Endothelial cell of hepatic sinusoid (primary cell): Measurements from ENCODE around the gene NDRG2.

Experiments used
- in situ Hi-C: cut with HindIII; loops from 2 replicates; pipeline ENCODE4 v1.10.0; 2017; ENCODE audit warnings: low sequenced_read_pairs

Gene NDRG2

DNA sequence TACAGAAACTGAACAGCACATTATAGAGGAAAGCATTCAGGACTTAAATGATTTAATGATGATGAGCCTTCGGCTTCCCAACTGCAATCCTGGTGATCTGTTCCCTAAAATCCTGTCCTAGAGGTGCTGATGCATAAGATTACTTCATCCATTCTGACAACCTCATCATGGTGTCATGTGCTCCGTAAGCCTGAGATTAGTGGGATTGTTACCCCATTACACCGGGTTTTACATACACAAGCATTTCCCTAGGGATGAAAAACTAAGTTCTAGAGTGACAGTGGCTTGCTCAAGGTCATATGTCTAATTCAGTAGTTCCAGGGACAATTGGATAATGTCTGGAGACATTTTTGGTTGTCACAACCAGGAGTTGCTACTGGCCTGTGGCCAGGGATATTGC, 12.3 kb upstream of the NDRG2 start:
- in situ Hi-C loops, result no loop called here

DNA sequence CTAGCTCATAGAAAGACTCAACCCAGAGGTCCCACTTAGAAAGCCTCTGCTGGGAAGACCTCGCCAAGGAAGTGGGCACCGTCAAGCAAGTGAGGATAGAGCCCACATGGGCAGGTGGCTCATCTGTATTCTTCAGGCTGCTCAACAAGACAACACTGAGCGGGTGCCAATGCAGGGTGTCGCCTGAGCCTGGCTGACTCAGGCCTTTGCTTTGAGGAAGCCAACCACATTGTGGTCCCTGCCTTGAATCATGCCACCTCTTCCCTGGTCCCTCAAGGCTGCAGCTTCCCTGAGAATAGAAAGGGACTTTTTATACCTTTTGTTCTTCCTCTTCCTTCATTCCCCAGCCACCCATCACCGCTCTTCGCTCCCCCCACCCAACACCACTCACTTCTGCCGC, 11.9 kb upstream of the NDRG2 start:
- in situ Hi-C loops, result no loop called here

DNA sequence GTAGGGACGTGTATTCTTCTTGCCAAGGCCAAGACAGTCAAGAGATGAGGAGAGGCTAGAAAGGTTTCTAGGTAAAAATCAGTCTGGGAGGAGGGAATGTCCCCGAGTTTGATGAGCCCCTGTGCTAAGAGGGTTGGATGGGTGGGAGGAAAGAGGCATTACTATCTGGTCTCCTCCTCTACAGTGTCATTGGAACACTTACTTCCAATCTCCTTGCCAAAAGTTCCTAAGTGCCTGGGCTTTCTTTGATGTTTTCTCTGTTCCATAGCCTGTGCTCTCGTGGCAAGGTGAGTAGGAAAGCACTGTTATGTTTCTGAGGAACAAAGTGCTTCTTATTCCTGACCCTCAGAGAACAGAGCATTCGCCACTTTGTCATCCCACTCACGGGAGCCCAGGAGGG, 9.8 kb upstream of the NDRG2 start, which contains the start of gene RNASE13:
TSS of gene RNASE13 (minus strand) at position 101 of the 400 bp plus-strand sequence. CDS start 519 bp downstream, outside the sequence.
- in situ Hi-C loops, result no loop called here

DNA sequence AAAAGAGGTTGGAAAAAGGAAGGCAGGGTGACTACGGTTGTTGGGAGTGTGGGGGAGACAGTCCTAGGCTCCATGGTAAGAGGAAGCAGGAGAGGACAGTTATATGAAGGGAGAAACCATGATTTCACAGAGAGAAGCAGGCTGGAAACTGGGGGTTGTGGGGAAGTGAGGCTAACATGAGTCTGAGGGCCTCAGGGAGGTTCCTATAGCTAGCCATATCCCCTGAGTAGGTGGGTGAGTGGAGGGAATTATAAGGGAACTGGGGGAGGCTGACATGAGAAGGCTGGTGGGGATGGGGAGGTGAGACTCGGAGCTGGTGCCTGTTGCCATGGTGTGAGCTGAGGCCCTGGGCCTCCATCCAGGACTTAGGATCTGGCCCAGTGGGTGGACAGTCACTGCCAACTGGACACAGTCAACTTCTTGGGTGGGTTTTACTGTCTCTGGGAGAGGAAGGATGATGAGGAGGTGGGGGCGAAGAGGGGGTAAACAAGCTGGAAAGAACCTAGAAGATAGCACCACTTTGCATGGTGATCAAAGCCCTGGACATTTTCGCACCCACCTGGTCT, 8.4 kb upstream of the NDRG2 start:
- in situ Hi-C loops, result no loop called here

DNA sequence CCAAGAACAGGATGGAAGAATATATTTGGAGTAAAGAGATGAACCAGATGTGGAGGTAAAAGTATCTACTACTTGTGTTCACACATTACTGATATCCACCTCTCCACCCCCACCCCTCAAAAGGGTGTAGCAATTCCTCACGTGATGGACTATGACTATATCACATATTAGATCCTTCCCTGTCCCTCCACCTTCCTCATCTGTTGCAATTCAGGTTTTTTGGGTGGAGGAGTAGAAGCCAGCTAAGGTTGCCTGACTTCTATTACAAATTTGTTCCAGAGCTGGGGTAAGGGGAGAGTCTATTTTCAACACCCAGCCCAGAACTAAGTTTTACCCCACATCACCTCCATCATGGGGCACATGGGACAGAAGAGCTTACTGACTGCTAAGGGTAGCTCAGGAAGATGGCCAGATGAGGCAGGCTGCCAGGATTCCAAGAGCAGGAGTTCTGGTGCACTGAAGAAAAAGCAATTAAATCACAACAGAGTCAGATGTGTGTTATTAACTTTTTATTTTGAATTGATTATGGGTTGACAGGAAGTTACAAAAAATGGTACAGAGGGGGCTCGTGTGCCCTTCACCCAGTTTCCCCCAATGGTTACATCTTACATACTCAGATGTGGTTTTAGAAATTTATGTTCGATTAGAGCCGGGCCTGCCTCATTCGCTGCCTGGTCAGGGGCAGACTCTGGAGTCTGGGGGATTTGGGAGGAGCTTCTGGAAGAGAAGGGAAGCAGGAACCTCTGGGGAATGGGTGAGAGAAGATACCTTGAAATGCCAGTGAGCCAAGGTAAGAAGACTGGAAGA, 7.7 kb upstream of the NDRG2 start:
- in situ Hi-C loops, result no loop called here

DNA sequence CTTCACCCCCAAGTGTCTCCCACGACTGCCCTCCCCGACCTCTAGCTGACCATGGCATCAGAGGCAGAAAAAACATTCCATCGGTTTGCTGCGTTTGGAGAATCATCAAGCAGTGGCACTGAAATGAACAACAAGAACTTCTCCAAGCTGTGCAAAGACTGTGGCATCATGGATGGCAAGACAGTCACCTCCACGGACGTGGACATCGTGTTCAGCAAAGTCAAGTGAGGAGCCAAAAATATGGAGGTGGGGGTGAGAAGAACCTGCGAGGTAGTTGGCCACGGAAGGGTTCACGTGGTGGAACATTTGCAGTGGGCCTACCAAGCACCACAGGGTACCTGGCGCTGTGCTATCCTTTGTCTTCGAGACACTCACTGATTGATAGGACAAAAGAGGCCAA, 5.7 kb upstream of the NDRG2 start:
- in situ Hi-C loops, result no loop called here

DNA sequence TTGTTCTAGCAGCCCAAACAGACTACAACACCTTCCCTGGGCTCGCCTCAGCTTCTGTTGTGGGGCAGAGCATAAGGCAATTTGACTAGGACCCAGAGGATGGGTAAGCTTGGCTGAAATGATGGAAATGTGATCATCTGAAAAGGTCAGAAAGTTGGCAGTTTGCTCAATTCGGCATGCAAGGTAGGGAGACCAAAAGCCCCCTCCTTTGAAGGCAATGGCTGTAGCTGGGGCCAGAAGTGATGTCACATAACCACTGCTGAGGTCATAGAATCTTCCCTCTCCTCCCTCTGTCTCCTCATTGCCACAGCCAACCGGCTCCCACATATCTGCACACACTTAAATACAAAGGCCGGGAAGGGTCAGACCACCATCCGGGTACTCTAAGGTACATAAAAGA, 5.1 kb upstream of the NDRG2 start, which contains the start of gene TPPP2:
TSS of gene TPPP2 (plus strand) at position 301 of the 400 bp plus-strand sequence. CDS start 365 bp downstream, outside the sequence.
- in situ Hi-C loops, result no loop called here

DNA sequence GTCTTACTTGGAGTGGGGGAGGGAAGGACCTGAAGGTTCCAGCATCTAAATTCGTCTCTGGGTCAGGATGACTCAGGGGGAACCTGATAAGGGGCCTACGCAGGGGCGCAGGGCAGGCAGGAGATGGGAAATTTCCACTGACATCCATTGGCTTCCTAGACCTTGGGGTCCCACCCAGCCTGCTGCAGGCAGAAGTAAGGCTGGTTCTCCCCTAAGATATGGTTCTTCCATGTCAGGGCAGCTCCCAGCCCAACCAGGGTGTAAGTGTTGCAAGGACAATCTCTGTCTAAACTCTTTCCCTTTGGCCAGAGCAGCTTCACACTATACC, 2.1 kb upstream of the NDRG2 start:
- in situ Hi-C loops, result no loop called here

DNA sequence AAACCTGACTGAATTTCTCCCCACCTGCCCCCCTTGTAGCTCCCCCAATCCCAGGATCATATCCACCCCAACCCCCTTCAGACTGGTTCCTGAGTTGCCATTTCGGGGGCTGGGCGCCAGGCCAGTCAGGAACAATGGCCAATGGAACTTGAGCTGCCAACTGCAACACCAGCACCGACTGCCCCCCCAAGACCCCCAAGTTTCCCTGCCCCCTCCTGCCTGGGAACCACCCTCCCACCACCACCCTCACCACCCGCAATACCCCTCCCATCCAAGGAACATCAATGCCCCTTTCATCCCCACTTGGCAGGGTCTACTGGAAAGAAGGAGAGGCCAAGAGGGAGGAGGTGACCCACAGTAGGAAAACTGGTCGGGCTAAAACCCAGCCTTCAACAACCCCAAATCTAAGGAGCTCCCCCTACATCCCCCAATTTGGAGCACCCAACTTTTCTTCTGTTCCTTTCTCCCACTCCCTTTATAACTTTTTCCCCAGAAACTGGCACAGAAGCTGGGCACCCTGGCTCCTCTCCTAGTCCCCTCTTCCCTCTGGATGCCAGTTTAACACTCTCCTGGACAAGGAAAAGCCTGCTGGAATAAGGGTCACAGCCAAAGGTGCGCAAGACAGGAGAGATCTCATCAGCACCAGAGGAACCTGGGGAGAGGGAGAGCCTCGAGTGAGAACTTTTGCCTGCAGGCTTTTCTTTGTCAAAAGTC, 1.6 kb upstream of the NDRG2 start:
- in situ Hi-C loops, result no loop called here

DNA sequence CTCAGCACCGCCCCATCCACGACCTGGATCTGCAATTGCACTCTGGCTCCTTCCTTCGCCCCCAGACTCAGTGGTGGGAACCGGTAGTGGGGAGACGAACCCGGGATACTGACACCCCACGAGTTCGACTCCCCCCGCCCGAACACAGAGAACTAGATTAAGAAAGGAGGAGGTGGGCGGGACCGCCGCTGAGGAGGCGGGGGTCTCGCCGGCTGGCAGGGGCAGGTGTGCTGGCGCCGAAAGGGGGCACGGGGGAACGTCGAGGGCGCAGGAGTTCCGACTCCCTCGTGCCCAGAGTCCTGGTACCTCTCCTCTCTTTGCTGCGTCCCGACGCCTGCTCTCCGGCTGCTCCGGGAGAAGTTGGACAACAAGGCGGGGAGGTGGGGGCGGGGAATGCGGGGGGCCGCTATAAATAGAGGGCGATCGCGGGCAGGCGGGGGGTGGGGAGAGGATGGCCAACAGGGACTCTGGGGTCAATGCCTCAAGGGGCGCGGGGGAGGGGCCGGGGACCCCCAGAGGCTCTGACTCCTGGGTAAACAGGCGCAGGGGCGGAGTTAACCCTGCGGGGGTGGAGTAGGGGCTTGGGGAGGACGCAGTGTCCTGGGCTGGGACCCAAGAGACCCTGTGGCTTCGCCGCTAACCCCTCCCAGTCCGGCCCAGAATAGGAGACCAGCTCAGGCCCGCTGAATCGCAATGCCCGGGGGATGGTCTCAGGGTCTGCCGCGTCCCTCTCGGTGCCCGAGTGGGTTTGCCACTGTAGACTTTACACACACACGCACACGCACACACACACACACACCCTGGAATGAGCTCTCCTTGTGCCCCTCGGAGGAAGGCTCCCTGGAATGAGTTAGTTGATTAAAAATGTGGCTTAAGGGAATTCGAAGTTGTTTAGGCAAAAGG, 761 bp upstream of the NDRG2 start:
- in situ Hi-C loops, result no loop called here

DNA sequence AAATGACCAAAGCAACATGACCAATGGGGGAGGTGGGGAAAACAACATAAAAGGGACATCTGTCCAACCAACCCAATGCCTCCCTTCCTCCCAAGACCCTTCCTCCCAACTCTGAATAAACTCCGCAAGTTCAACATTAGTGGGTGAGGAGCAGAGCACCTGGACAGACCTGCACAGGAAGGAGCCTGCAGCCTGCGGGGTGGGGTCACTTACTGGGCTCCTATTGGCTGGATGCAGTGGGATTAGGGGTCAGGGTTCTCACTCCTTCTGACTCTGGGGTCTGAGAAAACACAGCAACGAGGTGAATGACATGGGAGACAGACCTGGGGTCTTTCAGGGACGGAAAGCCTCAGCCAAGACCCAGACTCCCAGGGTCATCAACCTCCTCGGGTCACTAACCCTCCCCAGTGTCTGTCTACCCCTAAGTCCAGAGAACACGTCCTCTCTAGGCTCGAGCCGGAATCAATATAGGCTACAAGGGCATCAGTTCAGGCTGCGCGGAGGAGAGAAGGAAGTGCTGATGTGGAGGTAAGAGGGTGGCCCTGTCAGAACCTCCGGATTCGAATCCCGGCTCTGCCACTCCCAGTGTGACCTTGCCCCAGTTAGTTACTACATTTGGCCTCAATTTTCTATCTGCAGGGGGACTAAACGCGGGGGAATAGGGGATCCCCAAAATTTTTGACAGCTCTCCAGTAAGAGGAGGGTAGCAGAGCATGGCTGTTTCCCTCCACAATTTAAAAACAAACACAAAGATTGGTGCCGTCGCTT, 860 bp downstream of the NDRG2 start:
- in situ Hi-C loops, result loop anchor here (5.0 kb wide), 1 partner anchor 38 kb away; no protein-coding TSS in a partner anchor

DNA sequence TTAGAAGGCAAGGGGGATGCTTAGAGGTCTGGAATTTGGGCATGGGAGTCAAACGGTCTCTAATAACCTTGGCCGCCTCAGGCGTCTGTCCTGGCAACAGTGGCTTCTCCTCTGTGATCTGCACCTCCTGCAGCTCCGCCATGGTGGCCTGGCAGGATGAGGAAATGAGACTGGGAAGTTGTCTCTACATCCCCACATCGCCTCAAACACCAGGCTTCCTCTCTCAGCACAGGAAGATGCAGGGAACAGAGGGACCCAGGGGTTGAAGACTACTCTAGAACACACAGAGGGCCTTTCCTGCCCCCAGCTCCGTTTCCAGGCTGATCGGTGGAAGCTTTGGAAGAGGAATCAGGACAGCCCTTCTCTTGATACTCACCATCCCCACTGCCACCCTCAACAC, 1.7 kb downstream of the NDRG2 start:
- in situ Hi-C loops, result loop anchor here (5.0 kb wide), 1 partner anchor 39 kb away; no protein-coding TSS in a partner anchor

DNA sequence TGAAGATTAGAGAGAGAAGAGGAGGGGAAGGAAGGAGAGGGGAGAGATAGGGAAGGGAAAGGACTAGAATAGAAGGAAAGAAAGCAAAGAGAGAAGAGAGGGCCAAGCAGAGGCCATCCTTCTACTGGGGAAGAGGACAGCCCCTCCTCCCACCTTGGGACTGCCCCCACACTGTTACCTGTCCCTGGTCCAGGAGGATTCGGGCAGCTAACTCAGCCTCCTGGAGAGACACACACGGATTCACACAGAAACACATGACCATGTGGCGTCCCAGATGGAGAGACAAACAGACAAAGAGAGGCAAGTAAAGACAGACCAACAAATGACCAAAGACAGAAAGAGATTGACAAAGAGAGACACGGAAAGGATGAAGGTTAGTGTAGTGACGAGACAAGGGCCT, 2.2 kb downstream of the NDRG2 start:
- in situ Hi-C loops, result loop anchor here (5.0 kb wide), 1 partner anchor 40 kb away; no protein-coding TSS in a partner anchor

DNA sequence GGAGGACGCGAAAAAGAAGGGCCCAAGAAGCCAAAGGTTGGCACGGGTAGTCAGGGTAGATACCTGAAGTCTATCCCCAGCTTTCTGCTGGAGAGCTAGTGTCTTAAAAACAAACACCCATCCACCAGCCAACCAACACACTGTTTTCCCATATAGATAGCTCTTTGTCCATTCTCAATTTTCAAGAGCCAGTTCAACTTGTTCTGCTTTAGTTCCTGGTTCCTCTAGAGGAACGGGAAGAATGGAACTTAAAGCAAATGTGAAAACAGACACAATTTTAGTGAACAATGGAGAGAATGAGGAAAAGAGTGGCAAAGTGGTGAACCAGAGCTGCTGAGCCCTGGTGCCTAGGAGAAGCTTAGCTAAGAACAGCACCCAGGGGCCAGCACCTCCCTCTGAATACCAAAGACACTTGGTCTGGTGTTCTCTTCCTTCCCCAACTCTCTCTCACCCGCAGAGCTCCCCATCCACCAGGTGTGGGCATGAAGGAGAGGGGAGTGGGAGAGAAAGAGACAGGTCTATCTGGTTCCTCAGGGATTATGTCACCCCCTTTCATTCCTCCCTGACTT, 3.8 kb downstream of the NDRG2 start:
- in situ Hi-C loops, result loop anchor here (5.0 kb wide), 1 partner anchor 41 kb away; no protein-coding TSS in a partner anchor

DNA sequence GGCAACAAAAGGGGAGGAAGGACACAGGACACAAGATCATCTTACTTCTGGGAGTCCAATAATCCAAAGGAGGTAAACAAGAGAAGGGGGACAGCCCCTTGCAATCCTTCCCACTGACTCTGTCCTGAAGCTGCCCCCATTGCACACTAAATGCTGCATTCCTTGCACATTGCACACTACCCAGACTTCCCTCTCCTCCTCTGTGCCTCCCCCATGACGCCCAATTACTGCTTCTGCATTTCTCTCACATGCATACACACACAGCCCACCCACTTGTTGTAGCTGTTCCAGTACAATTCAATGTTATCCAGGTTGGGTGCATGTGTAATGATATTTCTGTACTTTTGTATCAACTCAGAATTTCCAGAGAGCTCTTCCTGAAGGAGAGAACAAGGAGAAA, 5.5 kb downstream of the NDRG2 start:
- in situ Hi-C loops, result no loop called here

DNA sequence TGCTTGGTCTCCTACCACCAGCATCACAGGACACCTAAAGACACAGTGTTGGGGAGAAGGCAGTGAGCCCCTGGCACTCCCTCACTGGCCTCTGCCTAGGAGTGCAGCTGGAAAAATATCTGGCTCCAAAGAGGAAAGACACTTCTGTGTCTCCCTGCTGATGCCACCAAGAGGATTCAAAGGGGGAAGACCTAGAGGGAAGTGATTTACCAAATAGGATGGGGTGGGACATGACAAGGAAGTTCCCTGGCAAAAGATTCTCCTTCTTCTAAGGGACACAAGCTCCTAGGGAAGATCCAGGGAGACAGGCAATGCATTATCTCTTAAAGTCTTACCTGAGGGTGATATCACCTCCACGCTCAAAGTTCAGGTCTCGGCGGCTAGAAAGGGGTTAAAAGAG, 6.1 kb downstream of the NDRG2 start:
- in situ Hi-C loops, result no loop called here

DNA sequence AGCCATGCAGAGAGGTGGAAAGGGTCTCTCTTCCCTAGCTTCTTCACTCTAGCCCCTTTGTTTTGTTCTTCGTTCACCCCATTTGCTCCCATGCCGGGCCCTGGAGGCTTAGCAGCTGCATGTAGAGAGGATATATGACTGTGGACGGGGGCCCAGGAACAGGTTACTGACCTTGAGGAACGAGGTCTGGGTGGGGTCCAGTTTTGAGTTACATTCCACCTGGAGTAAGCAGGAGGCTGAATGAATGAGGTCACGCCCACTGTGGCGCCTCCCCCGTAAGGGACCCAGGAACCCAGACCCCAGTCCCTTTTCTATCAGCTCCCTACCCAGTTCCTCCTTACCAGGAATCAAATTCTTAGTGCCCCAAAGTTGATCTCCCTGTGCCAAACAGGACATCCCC, 6.6 kb downstream of the NDRG2 start:
- in situ Hi-C loops, result no loop called here

DNA sequence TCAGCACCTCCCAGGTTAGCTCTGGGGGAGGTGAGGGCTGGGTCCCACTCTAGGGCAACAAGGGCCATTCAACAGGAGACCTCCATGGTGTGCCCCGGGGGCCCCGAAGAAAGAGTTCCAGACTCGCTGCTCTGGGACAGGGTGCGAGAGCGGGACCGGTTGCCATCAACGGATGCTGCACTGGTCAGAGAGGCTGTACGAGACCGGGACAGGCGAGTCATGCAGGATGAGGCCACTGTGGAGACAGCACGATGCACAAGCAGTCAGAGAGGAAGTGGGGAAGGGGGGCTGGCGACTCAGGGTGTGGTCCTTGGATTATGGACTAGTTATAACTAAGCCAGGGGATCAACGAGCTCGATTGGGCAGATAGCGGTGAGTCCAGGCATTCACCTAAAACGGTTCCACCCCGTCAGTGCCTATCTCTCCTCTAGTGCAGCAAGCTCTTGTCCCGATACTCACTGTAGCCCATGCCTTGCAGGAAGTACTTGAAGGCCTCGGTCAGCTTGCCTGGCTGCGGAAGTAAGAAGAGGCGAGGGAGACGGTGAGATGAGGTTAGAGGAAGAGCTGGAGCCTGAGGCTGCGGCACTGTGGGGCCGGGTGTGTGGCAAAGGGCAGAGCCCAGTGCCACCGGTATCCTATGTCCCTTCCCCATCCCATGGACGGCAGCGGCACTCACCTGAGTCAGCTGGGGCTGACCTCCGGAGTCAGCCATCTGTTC, 7.2 kb downstream of the NDRG2 start:
- in situ Hi-C loops, result no loop called here
